DOHH2 (cell line): ENCODE measurements around the gene GPR132.

ENCODE experiments used
- H3F3A ChIP-seq: fragments of 200-600 bp; sonication (generic), shearing (Covaris generic); 2 replicates; pipeline ENCODE4 v1.6.0; 2016; ENCODE audit warnings: antibody characterized with exemption, mild to moderate bottlenecking; ENCODE audit not compliant: control insufficient read depth, insufficient read depth
- H3K27ac ChIP-seq: fragments of 200-600 bp; sonication (generic); 2 replicates; pipeline ENCODE4 v1.5.1; 2014; ENCODE audit warnings: low read depth, mild to moderate bottlenecking, low read length, moderate library complexity
- H3K27me3 ChIP-seq: fragments of 200-600 bp; sonication (generic); 2 replicates; pipeline ENCODE4 v1.6.1; 2014; ENCODE audit warnings: mild to moderate bottlenecking, low read length, mixed read lengths; ENCODE audit not compliant: control insufficient read depth
- H3K36me3 ChIP-seq: fragments of 200-600 bp; sonication (generic); 2 replicates; pipeline ENCODE4 v1.6.1; 2014; ENCODE audit warnings: mild to moderate bottlenecking, low read length, moderate library complexity, mixed read lengths; ENCODE audit not compliant: control insufficient read depth
- H3K4me1 ChIP-seq: fragments of 200-600 bp; sonication (generic); 2 replicates; pipeline ENCODE4 v1.6.1; 2014; ENCODE audit warnings: mild to moderate bottlenecking, low read length, mixed read lengths; ENCODE audit not compliant: control insufficient read depth
- H3K4me2 ChIP-seq: fragments of 200-600 bp; sonication (generic); 2 replicates; pipeline ENCODE4 v1.6.0; 2014; ENCODE audit warnings: mild to moderate bottlenecking, low read length, moderate library complexity
- H3K4me3 ChIP-seq: fragments of 200-600 bp; sonication (generic); 2 replicates; pipeline ENCODE4 v1.5.1; 2014; ENCODE audit warnings: mild to moderate bottlenecking, low read length, mixed read lengths
- H3K79me2 ChIP-seq: fragments of 200-600 bp; sonication (generic); 2 replicates; pipeline ENCODE4 v1.6.1; 2014; ENCODE audit warnings: mild to moderate bottlenecking, low read length, mixed read lengths; ENCODE audit not compliant: control insufficient read depth
- H3K9me2 ChIP-seq: fragments of 200-600 bp; sonication (generic); replicated peaks from 2 replicates; pipeline ENCODE4 v1.6.1; 2014; ENCODE audit warnings: mild to moderate bottlenecking, low read length, mixed read lengths; ENCODE audit not compliant: control insufficient read depth
- H3K9me3 ChIP-seq: fragments of 200-600 bp; sonication (generic); 2 replicates; pipeline ENCODE4 v1.6.1; 2014; ENCODE audit warnings: antibody characterized with exemption, low read length, mixed read lengths; ENCODE audit not compliant: control insufficient read depth, insufficient read depth
- H4K20me1 ChIP-seq: fragments of 200-600 bp; sonication (generic); 2 replicates; pipeline ENCODE4 v1.6.0; 2014; ENCODE audit warnings: low read depth, mild to moderate bottlenecking, antibody characterized with exemption, low read length, moderate library complexity; ENCODE audit not compliant: control insufficient read depth, insufficient read depth
- CTCF ChIP-seq: fragments of 200-600 bp; sonication (generic); IDR thresholded peaks from one replicate; pipeline ENCODE4 v1.5.1; 2014; ENCODE audit warnings: antibody characterized with exemption, mild to moderate bottlenecking, low read depth, low read length; ENCODE audit not compliant: poor library complexity, severe bottlenecking
- EZH2phosphoT487 ChIP-seq: fragments of 200-600 bp; sonication (generic); IDR thresholded peaks from 2 replicates; pipeline ENCODE4 v1.6.1; 2017; ENCODE audit warnings: borderline replicate concordance, mild to moderate bottlenecking, antibody characterized with exemption, low read length, moderate library complexity, mixed read lengths

The GPR132 gene

GRCh38 chr14:105076296-105076804 is 11.1 kb upstream of the GPR132 start:
- no peak overlapping the region for H3K27ac ChIP-seq
- H3K9me2 ChIP-seq: no peaks in the 10 kb centered on the region
- H3K36me3 ChIP-seq: no peaks in the 10 kb centered on the region
- no peaks in the 10 kb centered on the region for H4K20me1 ChIP-seq
- no peak overlapping the region for H3K4me3 ChIP-seq
- no peaks in the 10 kb centered on the region for H3K9me3 ChIP-seq
- H3F3A ChIP-seq: no peaks in the 10 kb centered on the region
- H3K4me1 ChIP-seq: peaks cover 24% of the 10 kb centered on the region
- no peaks in the 10 kb centered on the region; the same call in 1 of the 2 replicates for H3K27me3 ChIP-seq
- no peaks in the 10 kb centered on the region for H3K79me2 ChIP-seq
- TF ChIP-seq EZH2phosphoT487 (no peak), CTCF (no peak)
- no peak overlapping the region for H3K4me2 ChIP-seq

DNA sequence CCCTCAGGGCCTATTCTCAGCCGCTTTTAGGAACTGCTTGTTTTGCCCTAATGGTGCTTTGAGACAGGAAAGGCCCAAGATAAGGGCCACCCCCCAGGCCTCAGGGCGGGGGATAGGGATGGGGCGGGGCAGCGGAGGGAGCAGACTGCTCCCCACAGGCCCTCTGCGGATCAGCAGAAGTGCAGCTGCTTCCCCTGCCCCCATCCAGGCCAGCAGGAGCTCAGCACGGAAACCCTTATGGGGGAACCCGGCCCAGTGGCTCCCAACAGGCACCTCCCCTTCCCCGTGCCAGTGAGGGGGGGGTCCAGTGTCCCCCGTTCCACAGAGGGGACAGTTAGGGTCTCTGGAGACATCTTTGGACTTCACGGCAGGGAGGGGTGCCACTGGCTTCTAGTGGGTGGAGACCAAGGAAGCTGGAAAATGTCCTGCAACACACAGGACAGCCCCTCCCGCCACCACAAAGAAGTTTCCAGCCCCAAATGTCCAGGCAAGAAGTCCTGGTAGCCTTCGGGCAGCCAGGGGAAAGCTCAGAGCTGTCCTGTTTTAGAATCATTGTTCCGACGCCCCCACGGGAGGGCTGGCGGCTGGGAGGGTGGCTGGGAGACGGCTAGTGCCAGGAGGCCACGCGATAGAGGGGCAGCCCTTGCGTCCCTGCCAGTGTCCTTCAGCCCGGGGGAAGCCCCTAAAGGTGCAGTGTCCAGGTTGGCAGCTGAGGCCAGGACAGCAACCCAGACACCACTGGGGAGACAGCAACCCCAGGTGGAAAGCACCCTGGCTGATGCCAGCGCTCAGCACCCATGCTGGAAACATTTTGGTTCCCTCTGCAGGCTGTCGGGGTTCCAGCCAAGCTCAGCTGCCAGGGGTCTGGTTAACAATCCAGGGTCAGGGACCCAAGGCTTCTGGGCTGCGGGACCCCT is 10.4 kb upstream of the GPR132 start:
- Histone ChIP-seq H4K20me1 (no peaks in the 10 kb centered on the region), H3K4me1 (peaks cover 25% of the 10 kb centered on the region), H3K4me3 (no peak overlapping the region), H3F3A (no peaks in the 10 kb centered on the region), H3K79me2 (no peaks in the 10 kb centered on the region), H3K9me2 (no peaks in the 10 kb centered on the region), H3K27ac (no peak overlapping the region), H3K27me3 (peaks cover under 1% of the 10 kb centered on the region), H3K36me3 (no peaks in the 10 kb centered on the region), H3K9me3 (no peaks in the 10 kb centered on the region), H3K4me2 (peak overlapping the region; percentile 43)
- TF ChIP-seq CTCF (no peak), EZH2phosphoT487 (no peak)

GRCh38 chr14:105074601-105075053 is 9.4 kb upstream of the GPR132 start:
- H3K4me3 ChIP-seq: no peak overlapping the region
- no peaks in the 10 kb centered on the region for H3K9me2 ChIP-seq
- no peak for TF ChIP-seq EZH2phosphoT487
- no peak for TF ChIP-seq CTCF
- no peaks in the 10 kb centered on the region for H4K20me1 ChIP-seq
- H3K27me3 ChIP-seq: peaks cover 11% of the 10 kb centered on the region
- H3K4me1 ChIP-seq: peaks cover 35% of the 10 kb centered on the region
- H3K4me2 ChIP-seq: no peak overlapping the region
- no peaks in the 10 kb centered on the region for H3K79me2 ChIP-seq
- H3F3A ChIP-seq: no peaks in the 10 kb centered on the region
- no peak overlapping the region for H3K27ac ChIP-seq
- H3K9me3 ChIP-seq: no peaks in the 10 kb centered on the region
- H3K36me3 ChIP-seq: no peaks in the 10 kb centered on the region
